Esophagus squamous epithelium (tissue), 5 donors: ENCODE data around the gene MMS22L. TPM values are rescaled to one million over a fixed set of nuclear protein-coding genes. Genes with fewer than 3 reads are reported as not detected.

Experiments used
- DNase-seq: peaks from one replicate; lab custom pipeline; 2025; lab: John Stamatoyannopoulos, UW
- H3K27ac ChIP-seq, 4 donors: fragments of 200-600 bp; sonication (generic); one replicate each; pipeline ENCODE4 v1.5.1; 2016 to 2019; ENCODE audit warnings: mild to moderate bottlenecking in 1 of 4
- H3K27me3 ChIP-seq, 4 donors: fragments of 200-600 bp; sonication (generic); 1 replicate in 3 of 4; 2 replicates in 1 of 4; pipeline versions ENCODE4 v1.5.1 to v1.6.0; 2017 to 2021; ENCODE audit warnings: antibody characterized with exemption in 1 of 4
- H3K36me3 ChIP-seq, 3 donors: fragments of 200-600 bp; sonication (generic); one replicate each; pipeline ENCODE4 v1.5.1; 2016 to 2019
- H3K4me1 ChIP-seq, 3 donors: fragments of 200-600 bp; sonication (generic); one replicate each; pipeline ENCODE4 v1.5.1; 2017 to 2019
- H3K4me3 ChIP-seq, 4 donors: fragments of 200-600 bp; sonication (generic); 1 replicate in 3 of 4; 2 replicates in 1 of 4; pipeline ENCODE4 v1.5.1; 2016 to 2019; ENCODE audit warnings: mild to moderate bottlenecking in 2 of 4, moderate library complexity in 1 of 4
- H3K9me3 ChIP-seq, 3 donors: fragments of 200-600 bp; sonication (generic); one replicate each; pipeline ENCODE4 v1.5.1; 2016 to 2019
- CTCF ChIP-seq, 6 experiments: fragments of 450-650 bp in 4 of 6; fragments of 200-600 bp in 2 of 6; sonication (generic) in 2 of 6; IDR thresholded peaks; one replicate each; pipeline ENCODE4 v1.5.1; 2016 to 2019; ENCODE audit warnings: antibody characterized with exemption in 6 of 6, mild to moderate bottlenecking in 4 of 6, moderate library complexity in 4 of 6
- POLR2A ChIP-seq, 4 donors: fragments of 450-650 bp; IDR thresholded peaks; one replicate each; pipeline ENCODE4 v1.6.1; 2017; ENCODE audit warnings: antibody characterized with exemption in 4 of 4, mild to moderate bottlenecking in 4 of 4, moderate library complexity in 3 of 4
- WGBS, 2 donors: methylation state at CpG; one replicate each; pipeline ENCODE4 v1.1.5; 2018; 5-methylcytosine and 5-hydroxymethylcytosine counted together
- intact Hi-C: fragments of 100-400 bp; cut with DNase I; formaldehyde crosslinking; loops from one replicate; pipeline ENCODE4 v1.15.0; 2022
- total RNA-seq, 4 donors: library from RNA; depleted of rRNA; stranded (reverse); fragments of >200 nt; gene quantifications; one replicate each; pipeline ENCODE4 v1.1.0, GENCODE V29; 2016
- donor health status: DM: yes; HTN: yes; CAD: no.

Gene MMS22L
- total RNA-seq, 4 donors from 2014 or later = 7.4 to 14.2 (median 9.7) TPM

GRCh38 chr6:97312241-97312640 is 29.2 kb upstream of the MMS22L start:
- WGBS, 2 donors = 42 to 47% methylated on average over 1 of the region's 1 CpG
- intact Hi-C loops = no loop called here
- H3K4me3 ChIP-seq = no peak overlapping the region

GRCh38 chr6:97306544-97307320 is 23.7 kb upstream of the MMS22L start:
- TF ChIP-seq POLR2A (IDR thresholded peaks at IDR 0.05) = no peak
- no peak for TF ChIP-seq CTCF (IDR thresholded peaks at IDR 0.05)
- intact Hi-C loops = no loop called here
- Histone ChIP-seq H3K4me1 (no peaks in the 10 kb centered on the region), H3K4me3 (no peak overlapping the region), H3K36me3 (no peaks in the 10 kb centered on the region), H3K27me3 (peaks cover 0 to 10% (median 0%) of the 10 kb centered on the region in 4 donors), H3K9me3 (no peaks in the 10 kb centered on the region), H3K27ac (no peak overlapping the region)
- WGBS, 2 donors = 48 to 65% methylated on average over 1 of the region's 1 CpG
- DNase-seq = no peak

More at GRCh38 chr6:97312241-97312640, 29.2 kb upstream of the MMS22L start:
- Histone ChIP-seq H3K4me1 (no peaks in the 10 kb centered on the region), H3K36me3 (no peaks in the 10 kb centered on the region), H3K9me3 (no peaks in the 10 kb centered on the region), H3K27ac (no peak overlapping the region), H3K27me3 (no peaks in the 10 kb centered on the region)
- no peak for TF ChIP-seq CTCF (IDR thresholded peaks at IDR 0.05)
- TF ChIP-seq POLR2A (IDR thresholded peaks at IDR 0.05) = no peak
- no peak for DNase-seq

- Histone ChIP-seq H3K9me3 (no peaks in the 10 kb centered on the region), H3K27me3 (peaks cover 0 to 10% (median 0%) of the 10 kb centered on the region in 4 donors), H3K4me1 (no peaks in the 10 kb centered on the region), H3K27ac (no peak overlapping the region), H3K4me3 (no peak overlapping the region), H3K36me3 (no peaks in the 10 kb centered on the region)
- no peak for DNase-seq
- WGBS, 2 donors = 38 to 40% methylated on average over 8 of the region's 8 CpGs
- no peak for TF ChIP-seq POLR2A (IDR thresholded peaks at IDR 0.05)
- TF ChIP-seq CTCF (IDR thresholded peaks at IDR 0.05) = no peak
- intact Hi-C loops = no loop called here
Measured at GRCh38 chr6:97305414-97306066, 22.5 kb upstream of the MMS22L start.

GRCh38 chr6:97304701-97305100 is 21.7 kb upstream of the MMS22L start:
- Histone ChIP-seq H3K36me3 (no peaks in the 10 kb centered on the region), H3K4me3 (no peak overlapping the region), H3K27ac (no peak overlapping the region), H3K9me3 (no peaks in the 10 kb centered on the region), H3K4me1 (no peaks in the 10 kb centered on the region), H3K27me3 (peaks cover 0 to 10% (median 0%) of the 10 kb centered on the region in 4 donors)
- no peak for TF ChIP-seq CTCF (IDR thresholded peaks at IDR 0.05)
- TF ChIP-seq POLR2A (IDR thresholded peaks at IDR 0.05) = no peak
- no peak for DNase-seq
- intact Hi-C loops = no loop called here
- 56 to 71% methylated on average over 2 of the region's 2 CpGs for WGBS, 2 donors

- Histone ChIP-seq H3K27me3 (peaks cover 0 to 4% (median 0%) of the 10 kb centered on the region in 4 donors), H3K4me1 (no peaks in the 10 kb centered on the region), H3K9me3 (no peaks in the 10 kb centered on the region), H3K27ac (no peak overlapping the region), H3K36me3 (no peaks in the 10 kb centered on the region), H3K4me3 (no peak overlapping the region)
- TF ChIP-seq CTCF (IDR thresholded peaks at IDR 0.05) (no peak), POLR2A (IDR thresholded peaks at IDR 0.05) (no peak)
- no peak for DNase-seq
- intact Hi-C loops = no loop called here
- WGBS, 2 donors = 19 to 31% methylated on average over 3 of the region's 3 CpGs
Measured at GRCh38 chr6:97294451-97294850, 11.4 kb upstream of the MMS22L start.
